Stimulated activated CD4-positive, alpha-beta T cell treated with anti-CD3 and anti-CD28 coated beads, Interleukin-15, amount 100 ng/mL, for 24 hours (primary cell): ENCODE results near the gene SOX10.
"Not testable (repeated sequence)": the region's sequence is repeated elsewhere in the genome, so short reads cannot be mapped to it uniquely, and the experiment has no call there.

Experiments
- DNase-seq: peaks from one replicate; pipeline ENCODE4 v3.0.0-alpha.2; 2020

Gene SOX10

GRCh38 chr22:37959231-37959825, 25.0 kb downstream of the SOX10 start:
- no peak for DNase-seq

GRCh38 chr22:37957232-37957631, 27.1 kb downstream of the SOX10 start:
- no peak for DNase-seq

- DNase-seq, result not testable (repeated sequence)
These were observed 28.4 kb downstream of the SOX10 start for GRCh38 chr22:37955825-37956397.

- no peak for DNase-seq
These were observed 29.7 kb downstream of the SOX10 start for GRCh38 chr22:37954686-37955085.

- DNase-seq, result peak; percentile 97
These were observed 30.7 kb downstream of the SOX10 start, which contains the start of the genes C22orf23 and POLR2F for GRCh38 chr22:37953437-37954179. TSS of gene C22orf23 (minus strand) at chr22:37953601. CDS start at chr22:37953149, 452 bp downstream. TSS of gene POLR2F (plus strand) at chr22:37953699. CDS start at chr22:37953788, 89 bp downstream.

- peak; percentile 10 for DNase-seq
These were observed 31.3 kb downstream of the SOX10 start for GRCh38 chr22:37953062-37953436.

GRCh38 chr22:37952629-37953028, 31.7 kb downstream of the SOX10 start:
- DNase-seq, result peak; percentile 11

- no peak for DNase-seq
These were observed 33.0 kb downstream of the SOX10 start for GRCh38 chr22:37951305-37951704.

- DNase-seq, result not testable (repeated sequence)
These were observed 37.1 kb downstream of the SOX10 start for GRCh38 chr22:37947142-37947795.

- not testable (repeated sequence) for DNase-seq
These were observed 39.9 kb downstream of the SOX10 start for GRCh38 chr22:37944423-37944822.

- no peak for DNase-seq
These were observed 40.5 kb downstream of the SOX10 start for GRCh38 chr22:37943825-37944198.

GRCh38 chr22:37943136-37943824, 41.1 kb downstream of the SOX10 start:
- DNase-seq, result no peak

GRCh38 chr22:37942133-37942532, 42.2 kb downstream of the SOX10 start:
- no peak for DNase-seq

GRCh38 chr22:37940698-37941376, 43.5 kb downstream of the SOX10 start:
- DNase-seq, result no peak

GRCh38 chr22:37933711-37934376, 50.5 kb downstream of the SOX10 start:
- DNase-seq, result peak; percentile 92

- no peak for DNase-seq
These were observed 51.4 kb downstream of the SOX10 start for GRCh38 chr22:37932821-37933578.

GRCh38 chr22:37932401-37932800, 52.0 kb downstream of the SOX10 start:
- DNase-seq, result no peak

- no peak for DNase-seq
These were observed 52.4 kb downstream of the SOX10 start for GRCh38 chr22:37931893-37932389.

- no peak for DNase-seq
These were observed 53.4 kb downstream of the SOX10 start for GRCh38 chr22:37930952-37931440.

- DNase-seq, result peak; percentile 17
These were observed 53.9 kb downstream of the SOX10 start for GRCh38 chr22:37930270-37930951.
